HCT116 (cell line): ENCODE results near the gene PTPN4. TPM values are rescaled to one million over a fixed set of nuclear protein-coding genes. Genes with fewer than 3 reads are reported as not detected.

ENCODE experiments used
- ATAC-seq: fragments of 200-7000 bp; cut with Tn5 transposase; 2 replicates; pipeline ENCODE4 v1.9.1; 2020; ENCODE audit warnings: mild to moderate bottlenecking, moderate library complexity
- BruUV-seq: library from RNA; stranded (reverse); fragments of 400-500 nt; replicated peaks from 2 replicates; lab custom pipeline; 2021; lab: Mats Ljungman, UMichigan
- CTCF ChIA-PET: fragments of 300-600 bp; sonication (Branson Sonifier 250); formaldehyde crosslinking; loops from one replicate; lab custom pipeline; 2021; ENCODE audit warnings: antibody characterized with exemption; lab: Charles Lee
- POLR2A ChIA-PET: fragments of 300-600, 350-600 bp; sonication (Branson Sonifier 250); formaldehyde crosslinking; loops from one replicate; lab custom pipeline; 2021; ENCODE audit warnings: antibody characterized with exemption; lab: Charles Lee
- RAD21 ChIA-PET, 2 experiments: fragments of 300-600 bp; sonication (Branson Sonifier 250); formaldehyde crosslinking; loops; one replicate each; lab custom pipeline; 2023; ENCODE audit warnings: low total read pairs in 2 of 2; ENCODE audit not compliant: uncharacterized antibody in 2 of 2, unreplicated experiment in 2 of 2, low non-redundant PET in 1 of 2; lab: Charles Lee
- DNase-seq: peaks from one replicate; pipeline ENCODE4 v3.0.0-alpha.2; 2010; ENCODE audit warnings: low read depth, low spot score
- H2AFZ ChIP-seq: fragments of 200-600 bp; shearing (Covaris generic), sonication (generic); 2 replicates; pipeline ENCODE4 v1.6.1; 2017; ENCODE audit warnings: low read depth, mixed run types, mixed read lengths, antibody characterized with exemption, low read length; ENCODE audit not compliant: poor library complexity, severe bottlenecking
- H3K27ac ChIP-seq: 2 replicates; pipeline ENCODE4 v1.5.1; 2012; ENCODE audit warnings: low read depth, low read length
- H3K27me3 ChIP-seq: fragments of 200-600 bp; sonication (generic); 2 replicates; pipeline ENCODE4 v1.6.1; 2016; ENCODE audit warnings: mixed run types, low read length, mixed read lengths; ENCODE audit not compliant: insufficient read depth
- H3K36me3 ChIP-seq, 2 experiments: fragments of 200-500 bp in 1 of 2; fragments of 200-600 bp in 1 of 2; sonication (Bioruptor generic) in 1 of 2; sonication (generic) in 1 of 2; 2 replicates each; pipeline versions ENCODE4 v1.5.1 to v1.6.1; 2014 to 2016; ENCODE audit warnings: low read length in 2 of 2, inconsistent platforms in 1 of 2, mixed read lengths in 1 of 2, mixed run types in 1 of 2; ENCODE audit not compliant: insufficient read depth in 2 of 2, control insufficient read depth in 1 of 2
- H3K4me1 ChIP-seq, 2 experiments: fragments of 200-600 bp in 1 of 2; sonication (generic) in 1 of 2; 2 replicates each; pipeline versions ENCODE4 v1.5.1 to v1.6.1; 2012 to 2017; ENCODE audit warnings: low read length in 2 of 2, inconsistent platforms in 1 of 2, mild to moderate bottlenecking in 1 of 2, mixed read lengths in 1 of 2, mixed run types in 1 of 2, moderate library complexity in 1 of 2; ENCODE audit not compliant: insufficient read depth in 2 of 2, control insufficient read depth in 1 of 2
- H3K4me2 ChIP-seq: fragments of 200-600 bp; sonication (generic); 2 replicates; pipeline ENCODE4 v1.6.1; 2017; ENCODE audit warnings: mixed run types, low read length, mixed read lengths
- H3K4me3 ChIP-seq, 2 experiments: fragments of 200-600 bp in 1 of 2; sonication (generic) in 1 of 2; replicated peaks in 1 of 2; 2 replicates each; pipeline ENCODE4 v1.5.1; 2011 to 2016; ENCODE audit warnings: low read length in 2 of 2, control low read depth in 1 of 2, low read depth in 1 of 2, mild to moderate bottlenecking in 1 of 2, mixed read lengths in 1 of 2, mixed run types in 1 of 2
- H3K79me2 ChIP-seq: fragments of 200-600 bp; sonication (generic); 2 replicates; pipeline ENCODE4 v1.6.1; 2017; ENCODE audit warnings: mild to moderate bottlenecking, mixed run types, low read length, moderate library complexity, mixed read lengths; ENCODE audit not compliant: insufficient read depth
- H3K9ac ChIP-seq: fragments of 200-600 bp; sonication (generic); 2 replicates; pipeline ENCODE4 v1.6.1; 2016; ENCODE audit warnings: low read length, mixed read lengths
- H3K9me2 ChIP-seq: fragments of 200-600 bp; sonication (generic), shearing (Covaris generic); 2 replicates; pipeline ENCODE4 v1.6.1; 2017; ENCODE audit warnings: mixed run types, mild to moderate bottlenecking, moderate library complexity; ENCODE audit not compliant: insufficient read depth
- H3K9me3 ChIP-seq, 2 experiments: fragments of 200-500 bp in 1 of 2; fragments of 200-600 bp in 1 of 2; sonication (Bioruptor generic) in 1 of 2; sonication (generic) in 1 of 2; 2 replicates each; pipeline ENCODE4 v1.6.1; 2014 to 2017; ENCODE audit warnings: low read length in 2 of 2, mixed read lengths in 2 of 2, inconsistent platforms in 1 of 2, low read depth in 1 of 2, mild to moderate bottlenecking in 1 of 2, mixed run types in 1 of 2, moderate library complexity in 1 of 2; ENCODE audit not compliant: control insufficient read depth in 1 of 2, insufficient read depth in 1 of 2
- H4K20me1 ChIP-seq: fragments of 200-600 bp; sonication (generic), shearing (Covaris generic); 2 replicates; pipeline ENCODE4 v1.6.1; 2017; ENCODE audit warnings: mixed run types, mild to moderate bottlenecking, moderate library complexity; ENCODE audit not compliant: insufficient read depth
- CEBPB ChIP-seq: IDR thresholded peaks from 2 replicates; pipeline ENCODE4 v1.6.1; 2012; ENCODE audit warnings: low read depth
- ELF1 ChIP-seq: IDR thresholded peaks from 2 replicates; pipeline ENCODE4 v1.6.1; 2012; ENCODE audit warnings: low read depth, borderline replicate concordance
- EZH2 ChIP-seq: fragments of 200-600 bp; sonication (generic); IDR thresholded peaks from 2 replicates; pipeline ENCODE4 v1.6.1; 2017; ENCODE audit warnings: antibody characterized with exemption, mixed run types
- EZH2phosphoT487 ChIP-seq: fragments of 200-600 bp; IDR thresholded peaks from 2 replicates; pipeline ENCODE4 v1.6.1; 2018; ENCODE audit warnings: antibody characterized with exemption, borderline replicate concordance
- POLR2A ChIP-seq: IDR thresholded peaks from 2 replicates; pipeline ENCODE4 v1.7.0; 2011; ENCODE audit warnings: borderline replicate concordance; ENCODE audit not compliant: insufficient read depth, insufficient read length; ENCODE audit errors: extremely low read depth
- RAD21 ChIP-seq: IDR thresholded peaks from 2 replicates; pipeline ENCODE4 v1.6.1; 2012; ENCODE audit warnings: low read depth, mild to moderate bottlenecking
- SIN3A ChIP-seq: IDR thresholded peaks from 2 replicates; pipeline ENCODE4 v1.6.1; 2012; ENCODE audit warnings: low read depth
- SP1 ChIP-seq: IDR thresholded peaks from 2 replicates; pipeline ENCODE4 v1.6.1; 2012; ENCODE audit warnings: low read depth
- YY1 ChIP-seq: IDR thresholded peaks from 2 replicates; pipeline ENCODE4 v1.6.1; 2011; ENCODE audit warnings: low read length, low read depth, moderate library complexity, mild to moderate bottlenecking; ENCODE audit not compliant: insufficient replicate concordance; ENCODE audit errors: extremely low read depth
- ZBTB33 ChIP-seq: IDR thresholded peaks from 2 replicates; pipeline ENCODE4 v1.6.1; 2011; ENCODE audit warnings: mild to moderate bottlenecking, low read length, moderate library complexity; ENCODE audit not compliant: insufficient replicate concordance; ENCODE audit errors: extremely low read depth
- ZNF274 ChIP-seq: fragments of 200-500 bp; sonication (Bioruptor generic); IDR thresholded peaks from 2 replicates; pipeline ENCODE4 v1.6.1; 2014; ENCODE audit warnings: mild to moderate bottlenecking, low read depth, low read length, inconsistent platforms
- intact Hi-C: fragments of 100-400 bp; cut with micrococcal nuclease; formaldehyde crosslinking; loops from 2 replicates; pipeline ENCODE4 v1.10.0; 2022
- total RNA-seq: library from RNA; stranded (reverse); gene quantifications from one replicate; pipeline ENCODE4 v1.2.1, GENCODE V29; 2021; ENCODE audit not compliant: unreplicated experiment
- TF ChIP-seq, protein P1 (sequence below), 3 experiments: fragments of 200-600 bp in 1 of 3; sonication (generic) in 1 of 3; IDR thresholded peaks in 2 of 3; conservative IDR thresholded peaks in 1 of 3; 2 replicates each; pipeline ENCODE4 v1.5.1; 2012 to 2017; ENCODE audit warnings: low read depth in 2 of 3, low read length in 2 of 3, antibody characterized with exemption in 1 of 3, borderline replicate concordance in 1 of 3, control low read depth in 1 of 3, mild to moderate bottlenecking in 1 of 3, mixed read lengths in 1 of 3, mixed run types in 1 of 3, moderate library complexity in 1 of 3; ENCODE audit not compliant: insufficient read depth in 1 of 3
- TF ChIP-seq, protein P2 (sequence below): IDR thresholded peaks from 2 replicates; pipeline ENCODE4 v1.6.1; 2012

The PTPN4 gene
- total RNA-seq, 1 experiment from 2014 or later = 38.4 TPM

GRCh38 chr2:119856469-119856901, 96.8 kb downstream of the PTPN4 start (continued):
- no peak for TF ChIP-seq RAD21
- TF ChIP-seq SP1 = no peak
- TF ChIP-seq YY1 = no peak
- no peak for TF ChIP-seq ZNF274
- no peak for TF ChIP-seq ELF1
- TF ChIP-seq POLR2A = no peak
- no peak for TF ChIP-seq SIN3A
- no peak for TF ChIP-seq CEBPB
- no peak for TF ChIP-seq EZH2phosphoT487

DNA sequence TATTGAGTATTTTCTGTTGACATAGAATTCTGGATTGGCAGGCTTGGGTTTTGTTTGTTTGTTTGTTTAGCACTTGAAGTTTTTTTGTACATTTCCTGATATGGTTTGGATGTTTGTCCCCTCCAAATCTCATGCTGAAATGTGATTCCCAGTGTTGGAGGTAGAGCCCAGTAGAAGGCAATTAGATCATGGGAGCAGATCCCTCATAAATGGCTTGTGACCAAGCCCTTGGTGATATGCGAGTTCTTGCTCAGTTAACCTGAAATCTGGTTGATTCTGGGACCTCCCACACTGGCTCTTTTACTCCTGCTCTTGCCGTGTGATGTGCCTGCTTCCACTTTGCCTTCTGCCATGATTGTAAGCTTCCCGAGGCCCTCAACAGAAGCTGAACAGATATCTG, 98.0 kb downstream of the PTPN4 start:
- peaks cover 15% of the 10 kb centered on the region for H3K79me2 ChIP-seq
- H4K20me1 ChIP-seq = no peaks in the 10 kb centered on the region; the same call in 1 of the 2 replicates
- H3K4me1 ChIP-seq = 0 out of 4 replicates have a peak, but pooled peaks cover 0 to 3% of the 10 kb centered on the region in 2 experiments
- ATAC-seq = no peak
- RAD21 ChIA-PET = no interaction called here
- no peak overlapping the region for H3K27ac ChIP-seq
- POLR2A ChIA-PET = no interaction called here
- H3K9me2 ChIP-seq = no peaks in the 10 kb centered on the region
- intact Hi-C loops = no loop called here
- H2AFZ ChIP-seq = no peak overlapping the region
- no peak for DNase-seq
- BruUV-seq = no TSS peak
- H3K27me3 ChIP-seq = no peaks in the 10 kb centered on the region
- no peaks in the 10 kb centered on the region for H3K36me3 ChIP-seq
- CTCF ChIA-PET = no interaction called here
- TF ChIP-seq ZBTB33 = no peak
- TF ChIP-seq, protein P1, sequence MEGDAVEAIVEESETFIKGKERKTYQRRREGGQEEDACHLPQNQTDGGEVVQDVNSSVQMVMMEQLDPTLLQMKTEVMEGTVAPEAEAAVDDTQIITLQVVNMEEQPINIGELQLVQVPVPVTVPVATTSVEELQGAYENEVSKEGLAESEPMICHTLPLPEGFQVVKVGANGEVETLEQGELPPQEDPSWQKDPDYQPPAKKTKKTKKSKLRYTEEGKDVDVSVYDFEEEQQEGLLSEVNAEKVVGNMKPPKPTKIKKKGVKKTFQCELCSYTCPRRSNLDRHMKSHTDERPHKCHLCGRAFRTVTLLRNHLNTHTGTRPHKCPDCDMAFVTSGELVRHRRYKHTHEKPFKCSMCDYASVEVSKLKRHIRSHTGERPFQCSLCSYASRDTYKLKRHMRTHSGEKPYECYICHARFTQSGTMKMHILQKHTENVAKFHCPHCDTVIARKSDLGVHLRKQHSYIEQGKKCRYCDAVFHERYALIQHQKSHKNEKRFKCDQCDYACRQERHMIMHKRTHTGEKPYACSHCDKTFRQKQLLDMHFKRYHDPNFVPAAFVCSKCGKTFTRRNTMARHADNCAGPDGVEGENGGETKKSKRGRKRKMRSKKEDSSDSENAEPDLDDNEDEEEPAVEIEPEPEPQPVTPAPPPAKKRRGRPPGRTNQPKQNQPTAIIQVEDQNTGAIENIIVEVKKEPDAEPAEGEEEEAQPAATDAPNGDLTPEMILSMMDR (IDR thresholded peaks at IDR 0.05 in 2 of 3, conservative IDR thresholded peaks at IDR 0.05 in 1 of 3; ENCODE audit: borderline replicate concordance in 1 of 3, insufficient read depth in 1 of 3, low read depth in 2 of 3, low read length in 2 of 3) = no peak
- no peak for TF ChIP-seq SP1
- TF ChIP-seq EZH2phosphoT487 = no peak
- TF ChIP-seq YY1 = no peak
- TF ChIP-seq, protein P2, sequence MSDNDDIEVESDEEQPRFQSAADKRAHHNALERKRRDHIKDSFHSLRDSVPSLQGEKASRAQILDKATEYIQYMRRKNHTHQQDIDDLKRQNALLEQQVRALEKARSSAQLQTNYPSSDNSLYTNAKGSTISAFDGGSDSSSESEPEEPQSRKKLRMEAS = no peak
- TF ChIP-seq RAD21 = no peak
- no peak for TF ChIP-seq ELF1
- TF ChIP-seq EZH2 = no peak
- TF ChIP-seq POLR2A = no peak
- no peak overlapping the region for H3K4me2 ChIP-seq
- peaks cover 0 to 3% of the 10 kb centered on the region in 2 experiments; a peak in 1 of 4 replicates for H3K9me3 ChIP-seq
- no peak overlapping the region for H3K9ac ChIP-seq
- no peak overlapping the region for H3K4me3 ChIP-seq
